GM12878 (cell line): ENCODE measurements around the gene FOSL1. TPM values are rescaled to one million over a fixed set of nuclear protein-coding genes. Genes with fewer than 3 reads are reported as not detected.
A peak's percentile ranks its signal among the peaks of the same experiment; 100 is the strongest.

Experiments
- ATF7 ChIP-seq: fragments of 450-650 bp; IDR thresholded peaks from 2 replicates; pipeline ENCODE4 v1.6.1; 2016; ENCODE audit warnings: low read depth, mild to moderate bottlenecking
- DPF2 ChIP-seq: fragments of 450-650 bp; IDR thresholded peaks from 2 replicates; pipeline ENCODE4 v1.6.1; 2017; ENCODE audit warnings: mild to moderate bottlenecking
- HDGF ChIP-seq: fragments of 450-650 bp; IDR thresholded peaks from 2 replicates; pipeline ENCODE4 v1.6.1; 2016; ENCODE audit warnings: antibody characterized with exemption
- JUNB ChIP-seq: IDR thresholded peaks from 2 replicates; pipeline ENCODE4 v1.6.1; 2016; ENCODE audit warnings: antibody characterized with exemption, mild to moderate bottlenecking
- MAX ChIP-seq: IDR thresholded peaks from 2 replicates; pipeline ENCODE4 v1.6.1; 2012; ENCODE audit warnings: low read depth, low read length, improper control_type of control experiment
- NRF1 ChIP-seq: conservative IDR thresholded peaks from 2 replicates; pipeline ENCODE4 v1.6.1; 2011; ENCODE audit warnings: mild to moderate bottlenecking, low read depth, low read length, improper control_type of control experiment
- RBBP5 ChIP-seq: fragments of 200-600 bp; sonication (generic); conservative IDR thresholded peaks from 2 replicates; pipeline ENCODE4 v1.6.1; 2016
- SIN3A ChIP-seq: IDR thresholded peaks from 2 replicates; pipeline ENCODE4 v1.6.1; 2012; ENCODE audit warnings: low read depth, low read length, improper control_type of control experiment
- polyA plus RNA-seq, 11 experiments: library from polyadenylated mRNA; depleted of rRNA in 4 of 11; unstranded in 6 of 11; stranded (reverse) in 5 of 11; fragments of >200 nt; fragmentation: Nextera tagmentation in 4 of 11; fragmentation: Illumina TruSeq in 1 of 11; extraction: Ambion mirVana in 4 of 11; extraction: Trizol in 1 of 11; gene quantifications; 1 replicate in 1 of 11; 2 replicates in 10 of 11; pipeline versions ENCODE4 v1.2.1 to v1.2.3, GENCODE V29; 2011 to 2016; ENCODE audit warnings: inconsistent platforms in 2 of 11, missing spikeins in 2 of 11, low read depth in 1 of 11
- total RNA-seq, 4 experiments: library from RNA; depleted of rRNA in 3 of 4; stranded (reverse); fragments of >200 nt in 3 of 4; fragmentation: Illumina TruSeq in 1 of 4; extraction: Trizol in 1 of 4; gene quantifications; 2 replicates each; pipeline versions ENCODE4 v1.2.1 to v1.2.3, GENCODE V29; 2013 to 2021
- TF ChIP-seq, protein P1 (sequence below): IDR thresholded peaks from 2 replicates; pipeline ENCODE4 v1.6.1; 2012; ENCODE audit warnings: low read depth, low read length, improper control_type of control experiment
- TF ChIP-seq, protein P2 (sequence below): fragments of 450-650 bp; IDR thresholded peaks from 2 replicates; pipeline ENCODE4 v1.6.1; 2016; ENCODE audit warnings: mild to moderate bottlenecking

Gene FOSL1
- total and polyA plus RNA-seq, 10 of the 15 experiments (the other 5 are each of a cell fraction or from before 2014, with no cell fraction given): 0.82 to 5.4 (median 2.1) TPM

DNA sequence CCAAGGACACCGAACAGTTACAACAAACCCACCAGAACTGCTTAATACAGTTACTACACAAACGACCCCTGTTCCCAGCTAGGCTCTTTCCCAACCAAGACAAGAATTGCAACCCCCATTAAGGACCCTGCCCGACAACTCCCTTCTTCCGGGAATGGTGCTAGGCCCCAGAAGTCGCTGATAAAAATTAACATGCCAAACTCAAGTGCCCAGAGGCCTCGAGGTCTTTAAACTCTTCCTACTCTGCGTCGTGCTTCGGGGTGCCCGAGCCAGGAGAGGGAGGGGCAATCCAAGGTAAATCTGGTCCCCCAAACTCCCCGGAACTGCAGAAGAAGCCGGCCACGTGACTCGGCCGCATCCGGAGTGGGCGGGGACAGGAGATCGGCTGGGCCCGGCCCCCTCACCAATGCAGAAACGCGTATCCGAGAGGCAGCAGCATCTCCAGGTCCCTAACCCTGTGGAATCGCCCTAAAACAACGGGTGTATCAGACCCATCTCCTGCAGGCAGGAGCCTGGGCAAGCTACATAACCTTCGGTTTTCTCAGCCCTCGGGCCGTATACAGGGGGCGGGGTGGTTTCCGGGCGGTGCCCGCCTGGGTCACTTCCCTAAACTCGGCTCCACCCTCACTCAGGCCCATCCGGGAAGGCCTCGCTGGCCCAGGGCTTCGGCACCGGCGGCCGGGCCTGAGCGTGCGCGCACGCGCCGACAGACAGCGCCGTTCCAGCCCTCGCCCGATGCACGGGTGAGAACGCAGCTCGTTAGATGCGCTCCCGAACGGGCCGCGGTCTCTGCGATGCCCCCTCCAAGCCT, 43.3 kb downstream of the FOSL1 start (continued):
- TF ChIP-seq, protein P1, sequence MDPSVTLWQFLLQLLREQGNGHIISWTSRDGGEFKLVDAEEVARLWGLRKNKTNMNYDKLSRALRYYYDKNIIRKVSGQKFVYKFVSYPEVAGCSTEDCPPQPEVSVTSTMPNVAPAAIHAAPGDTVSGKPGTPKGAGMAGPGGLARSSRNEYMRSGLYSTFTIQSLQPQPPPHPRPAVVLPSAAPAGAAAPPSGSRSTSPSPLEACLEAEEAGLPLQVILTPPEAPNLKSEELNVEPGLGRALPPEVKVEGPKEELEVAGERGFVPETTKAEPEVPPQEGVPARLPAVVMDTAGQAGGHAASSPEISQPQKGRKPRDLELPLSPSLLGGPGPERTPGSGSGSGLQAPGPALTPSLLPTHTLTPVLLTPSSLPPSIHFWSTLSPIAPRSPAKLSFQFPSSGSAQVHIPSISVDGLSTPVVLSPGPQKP: peak; percentile 28; the same call in 1 of the 2 replicates
- TF ChIP-seq NRF1 (no peak), MAX (peak; percentile 63; the same call in 1 of the 2 replicates), JUNB (no peak), RBBP5 (no peak), SIN3A (peak; percentile 90; the same call in 1 of the 2 replicates), ATF7 (no peak), DPF2 (no peak; the same call in 1 of the 2 replicates), HDGF (peak; percentile 63; the same call in 1 of the 2 replicates)
- TF ChIP-seq, protein P2, sequence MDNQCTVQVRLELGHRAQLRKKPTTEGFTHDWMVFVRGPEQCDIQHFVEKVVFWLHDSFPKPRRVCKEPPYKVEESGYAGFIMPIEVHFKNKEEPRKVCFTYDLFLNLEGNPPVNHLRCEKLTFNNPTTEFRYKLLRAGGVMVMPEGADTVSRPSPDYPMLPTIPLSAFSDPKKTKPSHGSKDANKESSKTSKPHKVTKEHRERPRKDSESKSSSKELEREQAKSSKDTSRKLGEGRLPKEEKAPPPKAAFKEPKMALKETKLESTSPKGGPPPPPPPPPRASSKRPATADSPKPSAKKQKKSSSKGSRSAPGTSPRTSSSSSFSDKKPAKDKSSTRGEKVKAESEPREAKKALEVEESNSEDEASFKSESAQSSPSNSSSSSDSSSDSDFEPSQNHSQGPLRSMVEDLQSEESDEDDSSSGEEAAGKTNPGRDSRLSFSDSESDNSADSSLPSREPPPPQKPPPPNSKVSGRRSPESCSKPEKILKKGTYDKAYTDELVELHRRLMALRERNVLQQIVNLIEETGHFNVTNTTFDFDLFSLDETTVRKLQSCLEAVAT: 0 out of 2 replicates have a peak, but pooled peaks have one; percentile 51
